ENCODE results near the gene GRIK5. TPM values are rescaled to one million over a fixed set of nuclear protein-coding genes. Genes with fewer than 3 reads are reported as not detected.
"Not testable (repeated sequence)": the region's sequence is repeated elsewhere in the genome, so short reads cannot be mapped to it uniquely, and the experiment has no call there.

The GRIK5 gene
- total and polyA plus RNA-seq, 4 donors, result 0.09 to 0.42 (median 0.17) TPM; not detected in 1

DNA sequence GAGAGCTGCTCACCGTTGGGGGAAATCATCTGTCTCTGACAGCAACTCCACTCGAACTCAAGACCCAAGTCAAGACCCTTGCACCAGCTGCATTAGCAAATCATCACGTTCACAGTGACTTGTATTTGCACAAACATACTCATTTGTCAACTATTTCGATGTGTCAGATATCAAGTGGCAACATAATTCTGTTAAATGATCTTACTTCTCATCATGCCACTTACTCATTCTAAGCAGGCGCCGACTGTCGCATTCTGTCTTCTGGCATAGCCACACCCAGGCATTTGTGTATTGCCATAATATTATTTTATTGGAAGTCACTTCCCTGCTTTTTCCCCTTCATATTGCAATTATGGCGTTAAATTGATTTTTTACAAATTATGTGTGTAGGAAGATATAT, 53.0 kb downstream of the GRIK5 start:
- Histone ChIP-seq H3K4me3 (ENCODE audit: low read depth in 1 of 3, low read length in 3 of 3) (no peak overlapping the region), H3K9me3 (ENCODE audit: control insufficient read depth in 4 of 4, low read length in 3 of 4) (no peaks in the 10 kb centered on the region), H3K9ac (ENCODE audit: low read depth in 1 of 2, low read length in 2 of 2) (no peak overlapping the region), H3K4me1 (ENCODE audit: control insufficient read depth in 4 of 4, insufficient read depth in 4 of 4, low read length in 3 of 4) (no peaks in the 10 kb centered on the region), H3K27ac (ENCODE audit: low read depth in 1 of 2, low read length in 2 of 2) (no peak overlapping the region), H3K27me3 (ENCODE audit: control insufficient read depth in 4 of 4, insufficient read depth in 4 of 4, low read length in 3 of 4) (no peaks in the 10 kb centered on the region), H3K36me3 (ENCODE audit: control insufficient read depth in 4 of 4, insufficient read depth in 3 of 4, low read depth in 1 of 4, low read length in 3 of 4) (no peaks in the 10 kb centered on the region)
- no peak for DNase-seq (ENCODE audit: low spot score)
- no peak for TF ChIP-seq YY1 (IDR thresholded peaks at IDR 0.05)
- TF ChIP-seq RAD21 (IDR thresholded peaks at IDR 0.05), result no peak
- no peak for TF ChIP-seq FOXA1 (IDR thresholded peaks at IDR 0.05)
- TF ChIP-seq, protein P1, sequence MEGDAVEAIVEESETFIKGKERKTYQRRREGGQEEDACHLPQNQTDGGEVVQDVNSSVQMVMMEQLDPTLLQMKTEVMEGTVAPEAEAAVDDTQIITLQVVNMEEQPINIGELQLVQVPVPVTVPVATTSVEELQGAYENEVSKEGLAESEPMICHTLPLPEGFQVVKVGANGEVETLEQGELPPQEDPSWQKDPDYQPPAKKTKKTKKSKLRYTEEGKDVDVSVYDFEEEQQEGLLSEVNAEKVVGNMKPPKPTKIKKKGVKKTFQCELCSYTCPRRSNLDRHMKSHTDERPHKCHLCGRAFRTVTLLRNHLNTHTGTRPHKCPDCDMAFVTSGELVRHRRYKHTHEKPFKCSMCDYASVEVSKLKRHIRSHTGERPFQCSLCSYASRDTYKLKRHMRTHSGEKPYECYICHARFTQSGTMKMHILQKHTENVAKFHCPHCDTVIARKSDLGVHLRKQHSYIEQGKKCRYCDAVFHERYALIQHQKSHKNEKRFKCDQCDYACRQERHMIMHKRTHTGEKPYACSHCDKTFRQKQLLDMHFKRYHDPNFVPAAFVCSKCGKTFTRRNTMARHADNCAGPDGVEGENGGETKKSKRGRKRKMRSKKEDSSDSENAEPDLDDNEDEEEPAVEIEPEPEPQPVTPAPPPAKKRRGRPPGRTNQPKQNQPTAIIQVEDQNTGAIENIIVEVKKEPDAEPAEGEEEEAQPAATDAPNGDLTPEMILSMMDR (IDR thresholded peaks at IDR 0.05; ENCODE audit: low read depth, low read length, missing input control), result no peak
- TF ChIP-seq NR2F2 (IDR thresholded peaks at IDR 0.05), result no peak
- no peak for TF ChIP-seq REST (IDR thresholded peaks at IDR 0.05)
- no peak for TF ChIP-seq SP1 (IDR thresholded peaks at IDR 0.05)
- TF ChIP-seq HNF4G (IDR thresholded peaks at IDR 0.05), result no peak
- TF ChIP-seq EGR1 (IDR thresholded peaks at IDR 0.05; ENCODE audit: low read depth in 2 of 2), result no peak
- TF ChIP-seq, protein P2, sequence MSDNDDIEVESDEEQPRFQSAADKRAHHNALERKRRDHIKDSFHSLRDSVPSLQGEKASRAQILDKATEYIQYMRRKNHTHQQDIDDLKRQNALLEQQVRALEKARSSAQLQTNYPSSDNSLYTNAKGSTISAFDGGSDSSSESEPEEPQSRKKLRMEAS (IDR thresholded peaks at IDR 0.05), result no peak
- no peak for TF ChIP-seq HNF4A (conservative IDR thresholded peaks at IDR 0.05)
- no peak for TF ChIP-seq RXRA (IDR thresholded peaks at IDR 0.05)
- no peak for TF ChIP-seq JUND (IDR thresholded peaks at IDR 0.05)
- WGBS, result 71% methylated on average over 8 of the region's 8 CpGs

- H3K9ac ChIP-seq (ENCODE audit: low read depth in 1 of 2, low read length in 2 of 2); DNase-seq (ENCODE audit: low spot score); H3K4me3 ChIP-seq (ENCODE audit: low read depth in 1 of 3, low read length in 3 of 3); H3K27me3 ChIP-seq (ENCODE audit: control insufficient read depth in 4 of 4, insufficient read depth in 4 of 4, low read length in 3 of 4); H3K36me3 ChIP-seq (ENCODE audit: control insufficient read depth in 4 of 4, insufficient read depth in 3 of 4, low read depth in 1 of 4, low read length in 3 of 4); H3K27ac ChIP-seq (ENCODE audit: low read depth in 1 of 2, low read length in 2 of 2); H3K4me1 ChIP-seq (ENCODE audit: control insufficient read depth in 4 of 4, insufficient read depth in 4 of 4, low read length in 3 of 4); H3K9me3 ChIP-seq (ENCODE audit: control insufficient read depth in 4 of 4, low read length in 3 of 4): not testable (repeated sequence)
- 91% methylated on average over 3 of the region's 3 CpGs for WGBS
Observed at GRCh38 chr19:42012747-42013146, 57.3 kb downstream of the GRIK5 start.

Measured in liver (tissue), 9 donors.